Uterus (tissue), 4 donors: Measurements from ENCODE around the gene TTC22. TPM values are rescaled to one million over a fixed set of nuclear protein-coding genes. Genes with fewer than 3 reads are reported as not detected.

Source experiments
- DNase-seq, 2 donors: peaks; one replicate each; pipeline ENCODE4 v3.0.0-alpha.2; 2019 to 2020
- H3K27ac ChIP-seq, 2 donors: fragments of 200-600 bp; sonication (generic); 1 replicate in 1 of 2; 2 replicates in 1 of 2; pipeline ENCODE4 v1.5.1; 2016 to 2018
- H3K27me3 ChIP-seq, 2 donors: fragments of 200-600 bp; sonication (generic); one replicate each; pipeline ENCODE4 v1.5.1; 2018 to 2019; ENCODE audit warnings: control low read depth in 1 of 2
- H3K36me3 ChIP-seq, 2 donors: fragments of 200-600 bp; sonication (generic); one replicate each; pipeline ENCODE4 v1.5.1; 2019; ENCODE audit warnings: control low read depth in 1 of 2
- H3K4me1 ChIP-seq, 2 donors: fragments of 200-600 bp; sonication (generic); one replicate each; pipeline ENCODE4 v1.5.1; 2018 to 2019; ENCODE audit warnings: control low read depth in 1 of 2
- H3K4me3 ChIP-seq, 2 donors: fragments of 200-600 bp; sonication (generic); 1 replicate in 1 of 2; 2 replicates in 1 of 2; pipeline ENCODE4 v1.5.1; 2018 to 2019; ENCODE audit warnings: mild to moderate bottlenecking in 1 of 2
- H3K9me3 ChIP-seq, 2 donors: fragments of 200-600 bp; sonication (generic); one replicate each; pipeline ENCODE4 v1.5.1; 2019; ENCODE audit warnings: control low read depth in 1 of 2
- CTCF ChIP-seq, 4 experiments: fragments of 200-600 bp in 2 of 4; fragments of 450-650 bp in 2 of 4; sonication (generic) in 2 of 4; IDR thresholded peaks; one replicate each; pipeline ENCODE4 v1.5.1; 2016 to 2019; ENCODE audit warnings: antibody characterized with exemption in 4 of 4, mild to moderate bottlenecking in 2 of 4, moderate library complexity in 1 of 4
- POLR2A ChIP-seq, 2 donors: fragments of 450-650 bp; IDR thresholded peaks; one replicate each; pipeline ENCODE4 v1.6.1; 2016; ENCODE audit warnings: antibody characterized with exemption in 2 of 2, mild to moderate bottlenecking in 1 of 2, moderate library complexity in 1 of 2
- intact Hi-C: fragments of 100-400 bp; cut with DNase I; formaldehyde crosslinking; loops from one replicate; pipeline ENCODE4 v1.15.1; 2023; ENCODE audit warnings: low total_unique reads
- total RNA-seq, 4 donors: library from RNA; depleted of rRNA in 3 of 4; stranded (reverse); fragments of >200 nt in 3 of 4; gene quantifications; one replicate each; pipeline versions ENCODE4 v1.1.0 to v1.2.4, GENCODE V29; 2014 to 2023
- donor health status: DM: yes; HTN: yes; CAD: no.

The TTC22 gene
- total RNA-seq, 4 donors from 2014 or later, result 3.2 to 5.3 TPM; not detected in 2

- no peaks in the 10 kb centered on the region for H3K27me3 ChIP-seq
- TF ChIP-seq CTCF (IDR thresholded peaks at IDR 0.05) (no peak), POLR2A (IDR thresholded peaks at IDR 0.05) (no peak)
- no peaks in the 10 kb centered on the region for H3K4me1 ChIP-seq
- H3K9me3 ChIP-seq, result no peaks in the 10 kb centered on the region
- no peak overlapping the region for H3K4me3 ChIP-seq
- intact Hi-C loops, result no loop called here
- no peak for DNase-seq
- H3K36me3 ChIP-seq, result no peaks in the 10 kb centered on the region
- H3K27ac ChIP-seq, result no peak overlapping the region
Observed at GRCh38 chr1:54758678-54759348, 42.3 kb downstream of the TTC22 start.

GRCh38 chr1:54757833-54758232, 43.3 kb downstream of the TTC22 start:
- no peaks in the 10 kb centered on the region for H3K36me3 ChIP-seq

GRCh38 chr1:54754486-54755285, 46.4 kb downstream of the TTC22 start:
- intact Hi-C loops, result no loop called here
- TF ChIP-seq POLR2A (IDR thresholded peaks at IDR 0.05) (no peak), CTCF (IDR thresholded peaks at IDR 0.05) (no peak)
- no peaks in the 10 kb centered on the region for H3K27me3 ChIP-seq

More at GRCh38 chr1:54757833-54758232, 43.3 kb downstream of the TTC22 start:
- Histone ChIP-seq H3K4me3 (no peak overlapping the region), H3K27ac (no peak overlapping the region), H3K4me1 (no peaks in the 10 kb centered on the region), H3K27me3 (no peaks in the 10 kb centered on the region), H3K9me3 (no peaks in the 10 kb centered on the region)
- TF ChIP-seq POLR2A (IDR thresholded peaks at IDR 0.05), result no peak
- TF ChIP-seq CTCF (IDR thresholded peaks at IDR 0.05), result no peak
- no peak for DNase-seq
- intact Hi-C loops, result no loop called here

GRCh38 chr1:54754045-54754444, 47.1 kb downstream of the TTC22 start:
- Histone ChIP-seq H3K27ac (no peak overlapping the region), H3K36me3 (no peaks in the 10 kb centered on the region)

More at GRCh38 chr1:54754486-54755285, 46.4 kb downstream of the TTC22 start:
- Histone ChIP-seq H3K27ac (no peak overlapping the region), H3K36me3 (no peaks in the 10 kb centered on the region), H3K4me1 (no peaks in the 10 kb centered on the region), H3K9me3 (no peaks in the 10 kb centered on the region), H3K4me3 (no peak overlapping the region)
- no peak for DNase-seq

More at GRCh38 chr1:54754045-54754444, 47.1 kb downstream of the TTC22 start:
- TF ChIP-seq CTCF (IDR thresholded peaks at IDR 0.05), result no peak
- no peak for TF ChIP-seq POLR2A (IDR thresholded peaks at IDR 0.05)
- Histone ChIP-seq H3K9me3 (no peaks in the 10 kb centered on the region), H3K4me3 (no peak overlapping the region), H3K4me1 (no peaks in the 10 kb centered on the region), H3K27me3 (no peaks in the 10 kb centered on the region)
- DNase-seq, result no peak
- intact Hi-C loops, result no loop called here
